ENCODE data around the gene EXOG.
A peak's percentile ranks its signal among the peaks of the same experiment; 100 is the strongest.

The EXOG gene, protein sequence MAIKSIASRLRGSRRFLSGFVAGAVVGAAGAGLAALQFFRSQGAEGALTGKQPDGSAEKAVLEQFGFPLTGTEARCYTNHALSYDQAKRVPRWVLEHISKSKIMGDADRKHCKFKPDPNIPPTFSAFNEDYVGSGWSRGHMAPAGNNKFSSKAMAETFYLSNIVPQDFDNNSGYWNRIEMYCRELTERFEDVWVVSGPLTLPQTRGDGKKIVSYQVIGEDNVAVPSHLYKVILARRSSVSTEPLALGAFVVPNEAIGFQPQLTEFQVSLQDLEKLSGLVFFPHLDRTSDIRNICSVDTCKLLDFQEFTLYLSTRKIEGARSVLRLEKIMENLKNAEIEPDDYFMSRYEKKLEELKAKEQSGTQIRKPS

DNA sequence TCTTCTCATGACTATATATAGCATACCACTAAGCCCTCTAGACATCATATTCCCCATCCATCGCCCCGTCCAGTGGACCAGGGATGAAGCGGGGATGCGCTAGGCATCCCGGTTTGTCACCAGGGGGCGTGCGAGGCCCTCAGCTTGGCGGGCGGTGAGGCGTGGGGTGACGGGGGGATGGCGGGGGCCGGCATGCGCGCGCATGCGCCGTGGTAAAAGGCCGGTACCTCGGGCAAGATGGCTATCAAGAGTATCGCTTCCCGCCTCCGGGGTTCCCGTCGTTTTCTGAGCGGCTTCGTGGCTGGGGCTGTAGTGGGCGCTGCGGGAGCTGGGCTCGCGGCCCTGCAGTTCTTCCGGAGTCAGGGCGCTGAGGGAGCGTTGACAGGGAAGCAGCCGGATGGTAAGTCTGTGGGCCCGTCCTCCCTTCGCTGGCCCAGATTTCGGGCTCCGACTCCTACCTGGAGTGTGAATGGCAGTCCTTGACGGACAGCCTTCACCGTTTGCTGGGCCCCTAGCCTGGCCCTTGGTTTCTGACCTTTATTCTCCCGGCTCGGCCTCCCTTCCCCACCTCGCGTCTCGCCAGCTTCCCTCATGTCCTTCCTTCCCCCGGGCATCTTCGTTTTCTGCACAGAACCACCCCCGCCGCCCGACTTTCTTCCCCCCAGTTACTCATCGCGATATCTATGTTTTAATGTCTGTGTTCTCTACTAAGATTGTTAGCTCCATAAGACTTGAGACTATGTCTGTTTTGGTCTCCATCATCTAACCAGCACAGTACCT is at the start of gene EXOG:
TSS of gene EXOG (plus strand) at position 210 of the 780 bp plus-strand sequence. CDS start at position 238, 28 bp downstream.
- peak; percentile 76 to 93 (median 90) for DNase-seq

DNA sequence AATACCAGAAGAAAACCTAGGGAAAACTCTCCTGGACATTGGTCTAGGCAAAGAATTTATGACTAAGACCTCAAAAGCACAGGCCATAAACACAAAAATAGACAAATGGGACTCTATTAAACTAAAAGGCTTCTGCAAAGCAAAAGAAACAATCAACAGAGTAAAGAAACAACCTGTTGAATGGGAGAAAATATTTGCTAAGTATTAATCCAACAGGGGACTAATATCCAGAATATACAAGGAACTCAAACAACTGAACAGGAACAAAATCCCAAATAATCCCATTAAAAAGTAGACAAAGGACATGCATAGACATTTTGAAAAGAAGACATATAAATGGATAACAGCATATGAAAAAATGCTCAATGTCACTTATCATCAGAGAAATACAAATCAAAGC is 49.3 kb upstream of the EXOG start:
- no peak for DNase-seq

DNA sequence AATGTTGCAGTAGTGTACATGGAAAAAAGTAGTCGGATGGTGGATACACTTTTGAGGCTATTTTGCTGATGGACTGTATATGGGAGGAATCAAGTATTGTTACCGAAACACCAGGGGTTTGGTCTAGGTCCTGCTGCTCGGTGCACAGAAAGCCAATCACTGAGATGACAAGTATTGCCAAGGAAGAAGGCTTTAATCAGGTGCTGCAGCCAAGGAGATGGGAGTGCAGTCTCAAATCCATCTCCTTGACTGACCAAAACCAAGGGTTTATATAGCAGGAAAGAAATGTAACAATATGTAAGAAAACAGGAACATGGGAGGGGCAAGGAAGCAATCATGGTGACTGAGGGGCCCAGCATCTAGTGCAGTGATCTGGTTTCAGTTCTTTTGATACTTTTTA is 45.3 kb upstream of the EXOG start:
- no peak for DNase-seq

DNA sequence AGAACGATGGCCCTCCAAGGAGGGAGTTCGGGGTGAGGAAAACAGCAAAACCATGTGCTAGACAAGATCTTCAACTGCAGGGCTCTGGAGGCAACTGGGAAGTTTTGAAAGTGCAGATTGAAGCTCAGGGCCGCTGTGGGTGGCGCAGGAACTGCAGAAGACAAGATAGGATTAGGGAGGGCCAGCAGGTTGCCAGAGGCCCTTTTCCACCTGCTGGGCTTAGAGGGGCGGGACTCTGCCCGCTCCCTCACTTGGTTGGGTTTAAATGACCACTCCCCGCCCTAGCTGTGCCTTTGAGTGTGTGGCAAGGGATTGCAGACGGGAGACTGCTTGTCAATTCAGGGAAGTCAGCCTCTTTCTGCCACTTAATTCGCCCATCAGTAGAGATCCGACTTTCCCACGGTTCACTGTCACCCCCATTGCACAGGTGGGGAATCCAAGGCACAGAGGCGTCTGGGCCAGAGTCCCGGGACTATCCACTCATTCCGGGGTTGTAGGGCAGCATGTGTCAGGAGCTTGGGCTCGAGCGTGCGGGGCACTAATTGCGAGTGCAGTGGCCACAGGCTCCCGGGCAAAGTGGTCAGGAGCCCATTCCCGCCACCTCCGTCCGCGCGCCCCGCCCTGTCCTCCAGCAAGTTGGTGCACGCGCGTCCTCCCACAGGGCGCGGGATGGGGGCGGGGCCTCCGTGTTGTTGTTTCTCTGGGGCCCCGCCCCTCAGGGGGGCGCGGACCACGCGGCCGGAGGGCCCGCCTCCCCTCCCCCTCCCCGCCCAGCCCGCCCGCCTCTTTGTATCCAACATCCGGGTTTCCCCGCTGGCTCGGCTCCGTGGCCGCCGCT is 42.8 kb upstream of the EXOG start, which contains the start of gene ACVR2B:
TSS of gene ACVR2B (plus strand) at position 816 of the 838 bp plus-strand sequence. CDS start 433 bp downstream, outside the sequence.
- peak; percentile 33 to 71 (median 52) for DNase-seq

DNA sequence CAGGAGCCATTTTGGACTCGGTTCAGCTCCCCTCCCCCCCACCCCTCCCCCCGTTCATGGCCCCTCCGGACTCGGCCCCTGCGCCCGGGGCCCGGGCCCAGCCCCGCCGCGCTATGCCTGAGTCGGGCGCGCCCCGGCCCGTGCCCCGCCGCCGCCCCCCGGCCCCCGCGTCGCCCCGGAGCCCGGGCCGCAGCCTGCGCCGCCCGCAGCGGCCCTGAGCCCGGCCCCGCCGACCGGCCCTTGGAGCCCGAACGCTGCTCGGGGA is 42.3 kb upstream of the EXOG start:
- no peak for DNase-seq

DNA sequence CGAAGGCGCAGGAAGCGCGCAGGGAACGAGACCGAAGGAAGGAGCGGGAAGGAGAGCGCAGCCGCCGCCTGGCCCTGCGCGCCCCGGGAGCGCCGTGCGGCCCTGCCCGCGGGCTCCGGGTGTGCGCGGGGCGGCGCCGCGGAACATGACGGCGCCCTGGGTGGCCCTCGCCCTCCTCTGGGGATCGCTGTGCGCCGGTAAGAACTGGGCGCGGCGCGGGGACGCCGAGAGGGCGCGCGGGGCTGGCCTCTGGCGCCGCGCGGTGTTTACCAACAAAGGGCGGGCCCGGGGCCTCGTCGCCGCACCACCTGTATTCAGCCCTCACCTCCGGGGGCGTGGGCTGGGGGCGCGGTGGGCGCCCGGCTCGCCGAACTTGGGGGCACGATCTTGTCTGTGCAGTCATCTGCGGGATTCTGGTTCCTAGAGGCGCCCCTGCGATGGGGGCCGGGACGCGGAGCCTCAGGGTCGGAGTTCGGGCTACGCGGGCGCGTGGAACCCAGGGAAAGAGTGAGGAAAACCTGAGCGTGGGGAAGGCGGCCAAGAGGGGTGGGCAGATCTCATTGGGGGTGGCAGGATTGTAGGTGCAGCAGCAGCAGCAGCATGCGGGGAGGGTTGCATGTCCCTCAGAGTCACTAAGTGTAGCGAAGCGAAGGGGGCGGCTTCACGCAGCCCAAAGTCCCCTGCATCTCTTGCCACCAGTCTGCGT is 41.8 kb upstream of the EXOG start:
- peak in 5 of 6 experiments; percentile 27 to 59 (median 45) for DNase-seq

DNA sequence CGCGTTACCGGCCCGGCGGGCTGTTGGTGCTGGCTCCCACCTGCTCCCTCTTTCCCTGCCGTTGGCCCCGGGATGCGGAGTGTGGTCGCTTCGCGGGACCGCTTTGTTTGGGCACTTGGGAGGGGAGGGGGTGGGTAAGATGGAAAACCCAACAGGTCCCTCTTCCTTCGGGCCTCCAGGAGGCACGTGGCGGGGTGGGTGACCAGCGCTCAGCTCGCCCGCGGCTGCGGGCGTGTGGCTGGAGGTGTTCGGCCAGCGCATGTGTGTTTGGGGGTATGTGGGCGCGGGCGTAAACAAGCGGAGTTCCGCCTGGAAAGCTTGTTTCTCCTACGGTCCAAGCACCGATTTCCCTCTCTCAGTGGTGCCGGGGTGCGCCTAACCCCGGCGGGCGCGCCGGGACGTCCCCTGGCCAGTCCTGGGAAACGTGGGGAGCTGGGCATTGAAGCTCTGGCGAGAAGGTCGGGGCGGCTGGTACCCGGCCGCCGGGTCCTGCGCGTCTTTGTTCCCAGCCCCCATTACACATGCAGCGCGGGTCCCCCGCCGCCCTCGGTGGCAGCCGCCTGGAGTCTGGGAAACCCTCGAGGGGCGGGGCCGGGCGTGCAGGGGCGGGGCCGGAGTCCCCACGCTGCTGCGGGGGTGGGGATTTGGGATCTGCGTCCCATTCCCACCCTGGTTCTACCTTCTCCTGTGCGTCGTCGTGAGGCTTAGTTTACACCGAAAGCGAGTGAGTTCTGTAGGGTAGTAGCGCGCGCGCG is 41.1 kb upstream of the EXOG start:
- peak in 5 of 6 experiments; percentile 11 to 52 (median 21) for DNase-seq

DNA sequence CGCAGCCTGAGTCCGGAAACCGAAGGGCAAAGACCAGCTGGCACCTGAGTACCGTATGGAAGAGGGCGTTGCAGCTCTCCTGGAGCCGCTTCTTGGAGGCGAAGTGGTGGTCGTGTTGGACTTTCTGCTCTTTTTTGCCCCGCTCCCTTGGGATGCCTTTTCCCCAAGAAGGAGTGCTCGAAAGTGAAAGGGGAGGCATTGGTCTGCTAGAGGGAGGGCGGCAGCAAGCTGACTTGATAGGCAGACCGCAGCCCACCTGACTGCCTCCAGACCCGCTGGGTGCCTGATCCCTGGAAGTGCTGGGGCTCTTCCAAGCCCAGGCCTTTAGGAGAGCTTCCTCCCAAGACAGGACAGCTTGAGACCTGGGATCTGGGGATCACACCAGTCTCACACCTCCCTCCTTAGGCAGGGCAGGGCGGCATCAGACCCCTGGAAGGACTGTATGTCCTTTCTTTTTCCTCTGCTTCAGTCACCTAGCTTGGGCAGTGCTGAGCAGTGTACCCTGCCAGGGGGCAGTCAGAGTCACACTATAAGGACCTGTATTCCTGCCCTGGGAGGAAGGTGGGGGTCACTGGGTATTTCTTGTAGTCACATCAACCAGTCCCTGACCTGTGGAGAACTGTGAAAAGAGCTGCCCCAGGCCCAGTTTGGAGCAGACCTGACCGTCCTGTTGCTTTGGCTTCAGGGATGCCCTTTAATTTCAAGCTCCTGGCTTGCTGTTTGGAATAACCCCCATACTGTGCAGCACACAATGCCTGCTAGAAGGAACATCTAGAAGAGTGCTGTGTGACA is 40.3 kb upstream of the EXOG start:
- DNase-seq: peak in 1 of 6 experiments; percentile 31

DNA sequence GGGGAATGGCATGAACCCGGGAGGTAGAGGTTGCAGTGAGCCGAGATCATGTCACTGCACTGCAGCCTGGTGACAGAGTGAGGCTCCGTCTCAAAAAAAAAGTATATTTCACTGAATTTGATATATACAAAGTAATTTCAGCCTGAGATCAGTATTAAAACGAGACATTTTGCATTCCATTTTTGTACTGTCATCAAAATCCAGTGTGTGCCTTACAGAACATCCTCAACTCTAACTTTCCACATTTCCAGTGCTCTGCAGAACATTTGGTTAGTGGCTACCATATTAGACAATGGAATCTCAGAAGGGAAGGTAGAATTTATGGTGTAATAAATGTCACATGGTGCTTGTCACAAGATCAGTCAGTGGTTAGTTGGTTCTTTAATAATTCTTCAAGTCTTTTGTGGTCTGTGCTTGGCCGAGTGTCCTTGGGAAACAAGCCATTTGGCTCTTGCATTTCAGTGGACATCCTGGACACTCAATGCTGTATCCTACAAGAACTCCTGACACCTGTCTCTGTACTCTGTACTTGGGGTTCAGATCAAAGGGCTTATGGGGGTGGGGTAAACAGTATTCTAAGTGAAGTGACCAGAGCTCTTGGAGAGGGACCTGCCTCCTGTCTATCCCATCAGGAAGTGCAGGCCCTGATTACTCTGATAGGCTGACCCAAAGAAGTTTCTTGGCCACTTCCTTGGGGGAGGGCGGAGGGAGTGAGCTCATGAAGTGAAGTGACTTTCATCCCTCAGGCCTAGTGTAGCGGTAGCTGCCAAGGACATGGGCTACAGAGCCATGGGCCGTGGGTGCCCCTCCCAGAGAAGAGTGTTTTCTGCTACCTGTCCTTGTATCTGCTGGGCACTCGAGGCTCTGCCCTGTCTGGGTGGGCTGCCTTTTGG is 38.8 kb upstream of the EXOG start:
- no peak for DNase-seq

DNA sequence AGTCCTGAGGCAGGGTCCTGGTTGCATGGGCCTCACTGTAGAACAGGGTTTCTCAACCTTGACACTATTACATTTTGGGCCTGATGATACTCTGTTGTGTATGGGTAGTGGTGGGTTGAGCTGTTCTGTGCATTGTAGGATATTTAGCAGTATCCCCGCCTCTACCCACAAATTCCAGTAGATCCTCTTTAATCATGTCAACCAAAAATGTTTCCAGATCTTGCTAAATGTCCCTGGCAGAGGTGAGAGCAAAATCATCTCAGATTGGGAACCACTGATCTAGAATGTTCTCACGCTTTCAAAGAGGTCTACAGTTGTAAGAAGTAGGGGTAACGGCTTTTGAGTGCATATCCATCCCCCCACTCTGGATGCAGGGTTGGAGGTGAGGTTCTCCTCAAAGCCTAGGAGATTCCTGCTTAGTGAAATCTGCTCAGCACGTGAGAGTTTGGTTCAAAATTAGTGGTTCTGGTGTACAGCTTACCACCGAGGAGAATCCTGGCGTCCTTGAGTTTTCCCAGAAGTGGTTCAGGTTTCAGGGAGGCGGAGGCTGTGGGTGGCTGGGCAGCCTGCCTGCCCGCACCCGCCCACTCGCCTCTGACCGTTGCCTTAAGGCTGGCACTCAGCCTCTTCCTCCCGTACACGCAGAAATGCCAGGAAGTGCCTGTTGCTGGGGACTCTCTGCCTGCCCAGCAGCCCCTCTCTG is 37.2 kb upstream of the EXOG start:
- no peak for DNase-seq

DNA sequence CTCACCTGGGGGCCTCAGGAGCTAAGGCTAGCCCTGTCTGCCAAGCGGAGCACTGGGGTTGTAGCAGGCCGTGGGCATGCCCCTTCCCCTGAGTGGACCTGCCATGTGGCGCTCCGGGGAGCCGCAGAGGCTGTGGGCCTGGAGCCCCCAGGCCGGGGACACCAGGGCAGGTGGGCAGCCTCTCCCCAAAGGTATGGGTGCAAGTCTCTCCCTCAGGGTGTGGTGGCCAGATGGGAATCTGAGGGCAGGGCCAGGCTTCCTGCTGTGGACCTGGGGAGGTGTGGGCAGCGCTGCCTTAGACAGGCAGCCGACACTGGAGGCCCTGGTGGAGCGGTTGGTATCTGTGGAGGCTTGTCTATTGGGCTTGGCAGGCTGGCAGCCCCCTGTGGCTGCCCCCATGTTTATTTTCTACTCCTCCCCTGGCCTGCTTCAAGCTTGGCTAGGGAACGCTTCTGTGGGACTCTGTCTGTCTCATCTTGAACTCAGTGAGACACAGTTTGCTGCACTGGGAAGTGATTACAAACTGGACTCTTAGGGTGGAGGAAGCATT is 36.6 kb upstream of the EXOG start:
- no peak for DNase-seq

DNA sequence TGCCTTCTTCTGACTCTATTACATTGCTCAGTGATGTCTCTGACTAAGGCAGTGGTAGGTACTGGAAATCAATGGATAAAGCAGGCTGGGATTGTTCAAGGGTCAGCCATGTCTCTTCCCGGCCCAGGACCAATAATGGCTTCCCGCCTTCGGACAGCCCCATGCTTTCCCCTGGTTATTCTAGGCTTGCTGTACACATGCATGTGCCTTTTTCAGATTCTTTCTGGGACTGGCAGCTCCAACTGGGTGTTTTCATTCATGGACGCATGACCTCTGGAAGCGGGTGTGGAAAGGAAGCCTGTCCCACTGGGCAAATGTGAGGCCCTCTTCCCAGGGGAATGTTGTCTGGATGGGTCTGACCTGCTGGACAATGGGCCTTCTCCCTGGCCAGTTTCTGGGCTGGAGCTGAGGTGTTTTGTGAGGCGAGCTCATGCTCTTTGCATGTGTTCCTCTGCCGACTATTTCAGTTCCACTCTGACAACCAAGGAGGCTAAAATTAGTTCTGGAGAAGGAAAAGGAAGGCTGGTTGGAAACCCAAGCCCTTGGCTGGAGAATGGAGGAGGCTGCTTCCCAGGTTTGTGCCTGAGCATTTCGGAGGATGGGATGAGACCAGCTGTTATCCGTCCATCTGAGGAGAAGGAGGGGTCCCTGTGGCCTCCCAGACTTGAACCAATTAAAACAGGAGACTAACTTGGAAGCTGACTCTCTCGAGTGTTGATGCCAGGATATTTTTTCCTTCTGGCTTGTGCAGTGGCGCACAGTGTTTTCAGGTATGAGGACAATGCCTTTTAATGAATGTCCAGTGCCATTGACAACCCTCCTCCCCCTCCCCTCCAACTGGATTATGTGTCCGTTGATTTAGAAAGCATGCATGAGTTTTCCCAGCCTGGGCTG is 35.5 kb upstream of the EXOG start:
- no peak for DNase-seq

DNA sequence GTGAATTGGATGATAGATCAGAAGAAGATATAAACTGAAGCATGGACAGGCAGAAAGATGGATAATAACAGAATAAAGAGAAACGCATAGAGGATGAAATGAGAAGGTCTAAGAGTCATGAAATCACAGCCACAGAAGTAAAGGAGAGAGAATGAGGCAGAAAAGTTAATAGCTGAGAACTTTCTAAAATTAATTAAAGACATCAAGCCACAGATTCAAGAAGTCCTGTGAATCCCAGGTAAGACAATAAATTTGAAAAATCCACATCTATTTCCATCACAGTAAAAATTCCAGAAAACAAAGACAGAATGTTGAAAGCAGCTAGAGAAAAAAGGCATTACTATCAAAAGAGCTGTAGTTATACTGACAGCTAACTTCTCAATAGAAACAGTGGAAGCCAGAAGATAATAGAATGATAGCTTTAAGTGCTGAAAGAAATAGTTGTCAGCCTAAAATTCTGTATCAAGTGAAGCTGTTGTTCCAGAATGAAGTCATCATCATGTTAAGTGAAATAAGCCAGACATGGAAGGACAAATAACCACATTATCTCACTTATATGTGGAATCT is 30.5 kb upstream of the EXOG start:
- DNase-seq: no peak

DNA sequence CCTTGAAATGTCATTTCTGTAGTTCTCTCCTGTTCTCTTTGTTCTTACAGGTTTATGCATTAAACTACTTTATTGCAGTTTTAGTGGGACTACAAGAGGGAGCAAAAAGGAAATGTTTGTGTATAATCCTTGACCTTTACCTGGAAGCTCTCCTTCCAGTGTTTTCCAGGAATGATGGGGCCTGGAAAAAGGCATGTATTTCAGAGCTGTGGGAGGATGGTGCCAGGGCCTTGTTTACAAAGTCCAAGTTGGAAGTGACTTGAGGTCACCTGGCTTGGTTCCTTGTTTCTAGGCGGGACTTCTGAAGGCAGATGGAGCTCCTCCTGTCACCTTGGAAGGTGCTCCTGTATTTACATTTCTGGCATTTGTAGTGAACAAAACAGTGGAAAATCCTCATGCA is 27.4 kb upstream of the EXOG start:
- DNase-seq: no peak

DNA sequence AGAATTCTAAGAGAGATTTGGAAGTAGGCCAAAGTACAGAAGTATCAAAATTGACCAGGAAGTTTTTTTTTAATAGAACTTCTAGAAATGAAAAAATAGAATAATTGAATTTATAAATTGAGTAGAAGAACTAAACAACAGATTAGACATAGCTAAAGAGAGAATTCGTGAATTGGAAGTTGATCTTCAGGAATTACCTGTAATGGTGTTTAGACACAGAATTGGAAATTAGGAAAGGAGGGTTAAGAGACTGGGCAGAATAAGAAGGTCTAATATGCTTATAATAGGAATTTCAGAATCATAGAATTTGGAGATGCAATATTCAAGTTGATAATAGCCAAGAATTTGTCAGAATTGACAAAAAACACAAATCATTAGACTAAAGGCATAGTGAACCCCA is 26.3 kb upstream of the EXOG start:
- no peak for DNase-seq

DNA sequence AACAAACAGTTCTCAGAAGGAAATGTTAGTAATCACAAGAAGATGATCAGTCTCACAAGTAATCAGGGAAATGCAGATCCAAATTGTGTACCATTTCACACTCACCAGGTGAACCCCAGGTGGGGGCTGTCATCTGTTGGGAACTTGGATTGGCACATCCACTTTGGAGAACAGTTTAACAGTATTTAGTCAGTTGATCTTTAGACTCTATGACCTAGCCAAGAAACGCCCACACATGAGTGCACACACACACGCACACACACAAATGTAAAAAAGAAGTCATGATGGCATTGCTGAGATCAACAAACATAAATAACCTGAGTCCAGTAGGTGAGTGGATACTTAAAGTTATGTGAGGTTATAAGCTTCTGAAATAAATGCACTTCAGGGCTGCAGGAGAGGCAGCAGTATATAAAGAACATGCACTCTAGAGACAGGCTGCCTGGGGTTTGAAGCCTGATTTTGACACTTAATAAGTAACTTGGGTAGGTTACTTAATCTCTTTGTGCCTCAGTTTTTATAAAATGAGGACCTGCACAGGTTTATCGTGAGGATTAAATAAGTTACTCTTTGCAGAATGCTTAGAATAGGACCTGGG is 24.8 kb upstream of the EXOG start:
- DNase-seq: no peak

DNA sequence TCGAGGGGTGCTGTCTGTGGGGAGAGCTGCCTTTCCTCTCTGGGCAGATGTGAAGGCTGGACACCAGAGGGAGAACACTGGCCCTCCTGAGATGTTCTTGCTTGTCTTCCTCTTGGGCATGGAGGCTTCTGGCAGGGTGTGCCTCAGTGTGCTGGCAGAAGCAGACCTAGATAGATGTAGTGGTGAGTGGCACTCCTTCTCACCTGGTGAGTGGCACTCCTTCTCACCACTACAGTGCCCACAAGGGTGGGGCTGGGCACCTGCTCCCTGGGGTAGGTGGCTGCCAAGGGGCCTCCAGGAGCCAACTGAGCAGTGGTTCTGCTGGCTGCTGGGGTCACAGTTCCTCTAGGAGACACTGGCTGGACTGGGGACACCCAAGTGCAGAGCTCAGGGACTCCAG is 23.8 kb upstream of the EXOG start:
- no peak for DNase-seq
